ENCODE data around the gene CCDC192. TPM values are rescaled to one million over a fixed set of nuclear protein-coding genes. Genes with fewer than 3 reads are reported as not detected.

The CCDC192 gene
- total and polyA plus RNA-seq, 3 experiments from 2014 or later: not detected

GRCh38 chr5:127875235-127876021, 172.2 kb downstream of the CCDC192 start:
- POLR2A ChIA-PET: no interaction called here

GRCh38 chr5:127876384-127876783, 173.2 kb downstream of the CCDC192 start:
- no peak overlapping the region for H3K4me3 ChIP-seq (ENCODE audit: low read length)
- H3K36me3 Mint-ChIP-seq: peaks cover 0 to 3% (median 0%) of the 10 kb centered on the region in 3 donors
- no peaks in the 10 kb centered on the region for H3K27me3 ChIP-seq (ENCODE audit: insufficient read depth, low read length, poor library complexity, severe bottlenecking)
- H3K4me1 ChIP-seq (ENCODE audit: insufficient read depth, low read length): no peaks in the 10 kb centered on the region
- H3K27me3 Mint-ChIP-seq: peaks cover 8 to 9% of the 10 kb centered on the region in 2 donors
- no peak overlapping the region for H3K4me3 Mint-ChIP-seq
- no peak for DNase-seq
- no peak overlapping the region for H3K27ac ChIP-seq (ENCODE audit: low read depth, low read length)
- no peaks in the 10 kb centered on the region for H3K36me3 ChIP-seq (ENCODE audit: insufficient read depth, low read length)
- CTCF ChIA-PET: interaction anchor here (1.3 to 3.7 kb wide), 3 partner anchors 9 to 326 kb away, joined by 4 to 13 read pairs (median 4); no protein-coding TSS in a partner anchor
- POLR2A ChIA-PET: interaction anchor here (0.6 kb wide), 1 partner anchor 258 kb away, joined by 3 read pairs; no protein-coding TSS in a partner anchor
- no peaks in the 10 kb centered on the region for H3K4me1 Mint-ChIP-seq
- H3K9me3 ChIP-seq (ENCODE audit: low read length): no peaks in the 10 kb centered on the region
- no peak overlapping the region for H3K27ac Mint-ChIP-seq
- no peaks in the 10 kb centered on the region for H3K9me3 Mint-ChIP-seq

More at GRCh38 chr5:127875235-127876021, 172.2 kb downstream of the CCDC192 start:
- no peak overlapping the region for H3K4me3 Mint-ChIP-seq
- H3K27ac Mint-ChIP-seq: no peak overlapping the region
- H3K4me1 Mint-ChIP-seq: no peaks in the 10 kb centered on the region
- DNase-seq: peak in 2 of 5 donors; percentile 3 to 48
- Histone ChIP-seq H3K4me3 (ENCODE audit: low read length) (no peak overlapping the region), H3K9me3 (ENCODE audit: low read length) (no peaks in the 10 kb centered on the region), H3K27ac (ENCODE audit: low read depth, low read length) (no peak overlapping the region), H3K4me1 (ENCODE audit: insufficient read depth, low read length) (no peaks in the 10 kb centered on the region), H3K27me3 (ENCODE audit: insufficient read depth, low read length, poor library complexity, severe bottlenecking) (no peaks in the 10 kb centered on the region), H3K36me3 (ENCODE audit: insufficient read depth, low read length) (no peaks in the 10 kb centered on the region)
- no peaks in the 10 kb centered on the region for H3K9me3 Mint-ChIP-seq
- CTCF ChIA-PET: interaction anchor here (1.1 to 3.7 kb wide), 5 partner anchors 9 to 327 kb away, joined by 3 to 13 read pairs (median 4); no protein-coding TSS in a partner anchor
- H3K36me3 Mint-ChIP-seq: peaks cover 0 to 3% (median 0%) of the 10 kb centered on the region in 3 donors
- peaks cover 8 to 9% of the 10 kb centered on the region in 2 donors for H3K27me3 Mint-ChIP-seq

GRCh38 chr5:127878174-127878750, 175.1 kb downstream of the CCDC192 start:
- no peak overlapping the region for H3K27ac Mint-ChIP-seq
- H3K9me3 Mint-ChIP-seq: no peaks in the 10 kb centered on the region
- Histone ChIP-seq H3K36me3 (ENCODE audit: insufficient read depth, low read length) (no peaks in the 10 kb centered on the region), H3K4me1 (ENCODE audit: insufficient read depth, low read length) (no peaks in the 10 kb centered on the region), H3K9me3 (ENCODE audit: low read length) (no peaks in the 10 kb centered on the region), H3K27me3 (ENCODE audit: insufficient read depth, low read length, poor library complexity, severe bottlenecking) (no peaks in the 10 kb centered on the region), H3K4me3 (ENCODE audit: low read length) (no peak overlapping the region), H3K27ac (ENCODE audit: low read depth, low read length) (no peak overlapping the region)
- POLR2A ChIA-PET: no interaction called here
- DNase-seq: no peak
- H3K27me3 Mint-ChIP-seq: peaks cover 8 to 9% of the 10 kb centered on the region in 2 donors
- H3K4me1 Mint-ChIP-seq: no peaks in the 10 kb centered on the region
- CTCF ChIA-PET: interaction anchor here (0.7 to 1.0 kb wide), 2 partner anchors 314 to 323 kb away, joined by 3 to 4 read pairs; no protein-coding TSS in a partner anchor
- no peak overlapping the region for H3K4me3 Mint-ChIP-seq
- H3K36me3 Mint-ChIP-seq: no peaks in the 10 kb centered on the region

GRCh38 chr5:127884416-127884815, 181.2 kb downstream of the CCDC192 start:
- Histone ChIP-seq H3K4me1 (ENCODE audit: insufficient read depth, low read length) (no peaks in the 10 kb centered on the region), H3K9me3 (ENCODE audit: low read length) (no peaks in the 10 kb centered on the region), H3K36me3 (ENCODE audit: insufficient read depth, low read length) (no peaks in the 10 kb centered on the region), H3K27me3 (ENCODE audit: insufficient read depth, low read length, poor library complexity, severe bottlenecking) (no peaks in the 10 kb centered on the region), H3K4me3 (ENCODE audit: low read length) (no peak overlapping the region), H3K27ac (ENCODE audit: low read depth, low read length) (no peak overlapping the region)
- no peaks in the 10 kb centered on the region for H3K9me3 Mint-ChIP-seq
- ChIA-PET CTCF (interaction anchor here (1.2 to 1.7 kb wide), 3 partner anchors 9 to 317 kb away, joined by 3 to 4 read pairs (median 4); no protein-coding TSS in a partner anchor), POLR2A (no interaction called here)
- H3K27me3 Mint-ChIP-seq: peaks cover 0 to 1% of the 10 kb centered on the region in 2 donors
- H3K4me3 Mint-ChIP-seq: no peak overlapping the region
- no peaks in the 10 kb centered on the region for H3K4me1 Mint-ChIP-seq
- no peaks in the 10 kb centered on the region for H3K36me3 Mint-ChIP-seq
- no peak overlapping the region for H3K27ac Mint-ChIP-seq
- no peak for DNase-seq

GRCh38 chr5:127885176-127885575, 182.0 kb downstream of the CCDC192 start:
- Histone ChIP-seq H3K36me3 (ENCODE audit: insufficient read depth, low read length) (no peaks in the 10 kb centered on the region), H3K27me3 (ENCODE audit: insufficient read depth, low read length, poor library complexity, severe bottlenecking) (no peaks in the 10 kb centered on the region), H3K4me1 (ENCODE audit: insufficient read depth, low read length) (no peaks in the 10 kb centered on the region), H3K4me3 (ENCODE audit: low read length) (no peak overlapping the region), H3K9me3 (ENCODE audit: low read length) (no peaks in the 10 kb centered on the region), H3K27ac (ENCODE audit: low read depth, low read length) (no peak overlapping the region)
- Mint-ChIP-seq H3K27ac (no peak overlapping the region), H3K27me3 (peaks cover 0 to 1% of the 10 kb centered on the region in 2 donors), H3K4me3 (no peak overlapping the region), H3K4me1 (no peaks in the 10 kb centered on the region), H3K9me3 (no peaks in the 10 kb centered on the region), H3K36me3 (no peaks in the 10 kb centered on the region)
- CTCF ChIA-PET: interaction anchor here (1.2 to 1.7 kb wide), 3 partner anchors 9 to 316 kb away, joined by 3 to 4 read pairs (median 4); no protein-coding TSS in a partner anchor
- POLR2A ChIA-PET: no interaction called here
- DNase-seq: no peak

- Mint-ChIP-seq H3K4me3 (no peak overlapping the region), H3K27me3 (peaks cover 0 to 1% of the 10 kb centered on the region in 2 donors), H3K36me3 (no peaks in the 10 kb centered on the region), H3K27ac (no peak overlapping the region), H3K4me1 (peaks cover 0 to 3% (median 0%) of the 10 kb centered on the region in 3 donors), H3K9me3 (no peaks in the 10 kb centered on the region)
- H3K9me3 ChIP-seq (ENCODE audit: low read length): no peaks in the 10 kb centered on the region
- H3K27ac ChIP-seq (ENCODE audit: low read depth, low read length): no peak overlapping the region
- H3K36me3 ChIP-seq (ENCODE audit: insufficient read depth, low read length): no peaks in the 10 kb centered on the region
- no peak overlapping the region for H3K4me3 ChIP-seq (ENCODE audit: low read length)
- H3K4me1 ChIP-seq (ENCODE audit: insufficient read depth, low read length): no peaks in the 10 kb centered on the region
- DNase-seq: no peak
- ChIA-PET CTCF (no interaction called here), POLR2A (no interaction called here)
- H3K27me3 ChIP-seq (ENCODE audit: insufficient read depth, low read length, poor library complexity, severe bottlenecking): no peaks in the 10 kb centered on the region
Observed at GRCh38 chr5:127886081-127886480, 182.9 kb downstream of the CCDC192 start.

- Mint-ChIP-seq H3K27me3 (peaks cover 0 to 3% of the 10 kb centered on the region in 2 donors), H3K9me3 (peaks cover 0 to 1% (median 0%) of the 10 kb centered on the region in 5 donors), H3K4me1 (peaks cover 0 to 11% (median 2%) of the 10 kb centered on the region in 3 donors), H3K27ac (no peak overlapping the region), H3K4me3 (no peak overlapping the region), H3K36me3 (peaks cover 0 to 3% (median 0%) of the 10 kb centered on the region in 3 donors)
- ChIA-PET CTCF (no interaction called here), POLR2A (no interaction called here)
- Histone ChIP-seq H3K36me3 (ENCODE audit: insufficient read depth, low read length) (no peaks in the 10 kb centered on the region), H3K27ac (ENCODE audit: low read depth, low read length) (no peak overlapping the region), H3K9me3 (ENCODE audit: low read length) (no peaks in the 10 kb centered on the region), H3K4me1 (ENCODE audit: insufficient read depth, low read length) (no peaks in the 10 kb centered on the region), H3K27me3 (ENCODE audit: insufficient read depth, low read length, poor library complexity, severe bottlenecking) (no peaks in the 10 kb centered on the region), H3K4me3 (ENCODE audit: low read length) (no peak overlapping the region)
- DNase-seq: no peak
Observed at GRCh38 chr5:127887282-127887681, 184.1 kb downstream of the CCDC192 start.

- H3K27ac Mint-ChIP-seq: no peak overlapping the region
- POLR2A ChIA-PET: no interaction called here
- CTCF ChIA-PET: interaction anchor here (1.3 kb wide), 1 partner anchor 17 kb away, joined by 3 read pairs; no protein-coding TSS in a partner anchor
- Histone ChIP-seq H3K27ac (ENCODE audit: low read depth, low read length) (no peak overlapping the region), H3K9me3 (ENCODE audit: low read length) (no peaks in the 10 kb centered on the region), H3K27me3 (ENCODE audit: insufficient read depth, low read length, poor library complexity, severe bottlenecking) (no peaks in the 10 kb centered on the region), H3K36me3 (ENCODE audit: insufficient read depth, low read length) (no peaks in the 10 kb centered on the region), H3K4me1 (ENCODE audit: insufficient read depth, low read length) (no peaks in the 10 kb centered on the region), H3K4me3 (ENCODE audit: low read length) (no peak overlapping the region)
- peaks cover 0 to 3% (median 0%) of the 10 kb centered on the region in 3 donors for H3K36me3 Mint-ChIP-seq
- peaks cover under 1 to 1% of the 10 kb centered on the region in 2 donors for H3K27me3 Mint-ChIP-seq
- H3K4me3 Mint-ChIP-seq: peak overlapping the region in 1 of 7 donors; percentile 28
- DNase-seq: no peak
- H3K4me1 Mint-ChIP-seq: peaks cover 5 to 22% (median 12%) of the 10 kb centered on the region in 3 donors
- H3K9me3 Mint-ChIP-seq: peaks cover 0 to 1% (median 0%) of the 10 kb centered on the region in 5 donors
Observed at GRCh38 chr5:127891942-127892341, 188.8 kb downstream of the CCDC192 start.
